HG02642 (cell line): Measurements from ENCODE around the gene MAST2.

Source experiments
- ATAC-seq: cut with Tn5 transposase; IDR thresholded peaks from one replicate; pipeline ENCODE4 v1.9.1; 2021; ENCODE audit warnings: mild to moderate bottlenecking; ENCODE audit not compliant: unreplicated experiment, poor library complexity

MAST2 gene

GRCh38 chr1:45803299-45803780 lies at the start of gene MAST2:
TSS of gene MAST2 (plus strand) at chr1:45803612. CDS start at chr1:45803896, 284 bp downstream.
- ATAC-seq, result peak; percentile 93

- no peak for ATAC-seq
Observed at GRCh38 chr1:45755697-45756096, 47.7 kb upstream of the MAST2 start.

GRCh38 chr1:45762291-45762690 lies 41.1 kb upstream of the MAST2 start:
- ATAC-seq, result no peak

GRCh38 chr1:45765999-45766792 lies 37.2 kb upstream of the MAST2 start:
- ATAC-seq, result no peak

GRCh38 chr1:45767035-45767434 lies 36.4 kb upstream of the MAST2 start:
- ATAC-seq, result no peak

- ATAC-seq, result no peak
Observed at GRCh38 chr1:45769261-45769932, 34.0 kb upstream of the MAST2 start.

GRCh38 chr1:45772971-45773370 lies 30.4 kb upstream of the MAST2 start:
- no peak for ATAC-seq

- no peak for ATAC-seq
Observed at GRCh38 chr1:45775794-45776193, 27.6 kb upstream of the MAST2 start.

- no peak for ATAC-seq
Observed at GRCh38 chr1:45785583-45785982, 17.8 kb upstream of the MAST2 start.

- no peak for ATAC-seq
Observed at GRCh38 chr1:45787905-45788304, 15.5 kb upstream of the MAST2 start.

GRCh38 chr1:45789601-45790000 lies 13.8 kb upstream of the MAST2 start:
- ATAC-seq, result no peak

GRCh38 chr1:45792744-45793143 lies 10.7 kb upstream of the MAST2 start:
- ATAC-seq, result no peak

GRCh38 chr1:45793942-45794604 lies 9.3 kb upstream of the MAST2 start:
- ATAC-seq, result no peak

GRCh38 chr1:45796381-45796780 lies 7.0 kb upstream of the MAST2 start:
- ATAC-seq, result no peak

- ATAC-seq, result no peak
Observed at GRCh38 chr1:45796946-45797345, 6.5 kb upstream of the MAST2 start.

- no peak for ATAC-seq
Observed at GRCh38 chr1:45800899-45801298, 2.5 kb upstream of the MAST2 start.

GRCh38 chr1:45802343-45803298 lies 791 bp upstream of the MAST2 start:
- ATAC-seq, result peak; percentile 28

- ATAC-seq, result peak; percentile 31
Observed at GRCh38 chr1:45803781-45804668, 613 bp downstream of the MAST2 start.

- ATAC-seq, result no peak
Observed at GRCh38 chr1:45804669-45804969, 1.2 kb downstream of the MAST2 start.
